ENCODE measurements around the gene ZNF814. TPM values are rescaled to one million over a fixed set of nuclear protein-coding genes. Genes with fewer than 3 reads are reported as not detected.
"Not testable (repeated sequence)": the region's sequence is repeated elsewhere in the genome, so short reads cannot be mapped to it uniquely, and the experiment has no call there.

The ZNF814 gene
- 19.4 and 20.1 TPM in 2 replicates for polyA plus RNA-seq (2014; cell fraction: cytosol; rRNA removed)
- 7.9 and 17.6 TPM in 2 replicates for polyA plus RNA-seq (2014; cell fraction: nucleus; rRNA removed)

- peak; percentile 92 for DNase-seq (ENCODE audit: low spot score)
Observed at GRCh38 chr19:57888560-57889231, at the start of gene ZNF814. TSS of gene ZNF814 (minus strand) at chr19:57889037. CDS start at chr19:57888802, 235 bp downstream.

DNA sequence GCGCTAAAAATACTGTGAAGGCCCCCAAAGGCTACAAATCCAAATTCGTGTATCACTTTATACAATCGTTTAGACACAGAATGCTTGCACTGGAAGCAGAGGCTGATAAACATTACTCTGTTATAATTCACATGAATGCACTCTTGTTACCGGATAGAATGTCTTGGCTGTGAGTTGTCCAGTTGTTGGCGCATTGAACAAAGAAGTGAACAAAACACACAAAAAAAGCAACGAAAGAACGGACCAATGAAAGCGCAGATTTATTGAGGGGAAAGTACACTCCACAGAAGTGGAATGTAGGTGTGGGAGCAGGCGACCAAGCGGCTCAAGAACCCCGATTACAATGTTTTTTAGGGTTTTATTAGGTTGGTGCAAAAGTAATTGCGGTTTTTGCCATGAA lies 46.9 kb upstream of the ZNF814 start:
- DNase-seq (ENCODE audit: low spot score), result no peak

DNA sequence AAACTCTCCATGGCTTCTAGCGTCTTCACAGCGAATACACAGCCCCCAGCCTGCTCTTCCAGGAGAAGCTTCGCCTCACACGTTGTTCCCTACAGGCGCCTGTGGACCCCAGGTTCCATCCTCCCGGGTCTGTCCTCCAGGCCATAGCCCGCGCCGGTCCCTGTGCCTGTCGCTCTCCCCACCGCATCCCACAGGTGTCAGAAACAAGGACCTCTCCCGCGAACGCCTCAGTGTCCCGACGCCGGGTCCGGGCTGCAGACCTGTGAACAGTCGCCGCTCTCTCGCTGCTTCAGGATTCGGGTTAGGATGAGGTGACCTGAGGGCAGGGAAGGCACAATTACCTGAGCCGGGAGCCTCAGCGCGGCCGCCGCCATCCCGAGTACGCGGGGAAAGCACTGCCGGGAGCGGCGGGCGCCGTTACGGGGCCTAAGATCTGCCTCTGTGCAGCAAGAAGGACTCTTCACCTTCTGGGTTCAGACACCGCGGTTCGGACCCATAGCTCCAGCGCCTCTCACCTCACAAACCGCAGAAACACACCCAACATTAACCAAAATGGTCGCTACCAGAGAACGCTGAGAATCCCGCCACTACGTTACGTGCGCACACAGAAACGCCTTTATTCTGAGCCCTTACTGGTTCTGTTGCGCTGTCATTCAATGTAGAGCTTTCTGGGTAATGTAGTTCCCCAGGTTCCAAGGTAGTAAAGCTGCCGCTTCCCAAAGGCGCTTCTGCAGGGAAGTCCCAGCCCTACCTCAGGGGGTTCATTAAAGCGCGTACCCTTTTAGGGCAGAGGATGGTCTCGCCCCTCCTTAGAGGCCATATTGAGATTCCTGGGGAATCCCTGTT lies 46.2 kb upstream of the ZNF814 start, which contains the start of gene ZNF418:
Gene ZNF418, minus strand, starts transcription at position 583 of the 846 bp plus-strand sequence. CDS start 1,580 bp downstream, outside the sequence.
- no peak for DNase-seq (ENCODE audit: low spot score)

DNA sequence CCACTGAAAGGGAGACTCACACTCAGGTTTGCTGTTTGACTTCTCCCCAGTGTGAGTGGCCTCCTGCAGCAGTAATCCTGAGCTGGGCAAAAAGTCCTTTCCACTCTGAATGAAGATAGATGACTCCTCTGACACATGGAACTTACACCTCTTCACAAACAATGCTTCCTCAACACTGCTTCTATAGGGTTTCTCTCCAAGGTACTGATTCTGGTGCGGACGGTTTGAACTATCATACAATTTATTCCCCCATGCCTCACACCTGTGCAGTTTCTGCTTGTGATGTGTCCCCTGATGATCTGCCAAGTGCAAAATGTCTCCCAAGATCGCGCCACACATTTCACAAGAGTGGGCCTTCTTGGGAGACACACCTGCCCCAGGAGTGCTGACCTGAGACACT lies 38.8 kb upstream of the ZNF814 start:
- DNase-seq (ENCODE audit: low spot score), result no peak

GRCh38 chr19:57916168-57916995 lies 27.5 kb upstream of the ZNF814 start, which contains the start of gene ZNF417:
TSS of gene ZNF417 (minus strand) at chr19:57916592. CDS start at chr19:57916411, 181 bp downstream.
- DNase-seq (ENCODE audit: low spot score), result peak; percentile 94

GRCh38 chr19:57914531-57914930 lies 25.7 kb upstream of the ZNF814 start:
- DNase-seq (ENCODE audit: low spot score), result no peak

DNA sequence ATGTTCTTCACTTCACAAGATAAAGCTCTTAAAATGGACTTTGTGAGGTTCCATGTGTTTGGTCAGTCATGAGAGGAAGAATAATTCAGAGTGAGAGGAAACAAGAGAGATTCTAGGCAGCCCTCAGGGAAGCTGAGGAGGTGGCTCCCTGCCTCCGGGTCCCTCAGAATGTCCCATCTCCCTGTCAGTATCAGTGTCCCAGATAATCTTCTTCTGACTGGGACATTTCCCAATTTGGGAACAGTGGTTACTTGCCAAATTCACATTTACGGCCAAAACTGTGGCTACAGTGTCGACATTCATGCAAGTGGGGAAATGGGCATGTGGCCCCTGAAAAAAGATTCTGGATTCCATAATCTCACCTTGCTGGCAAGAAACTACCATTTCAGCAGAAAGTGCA lies 18.6 kb upstream of the ZNF814 start:
- DNase-seq (ENCODE audit: low spot score), result no peak

GRCh38 chr19:57905258-57905657 lies 16.4 kb upstream of the ZNF814 start:
- no peak for DNase-seq (ENCODE audit: low spot score)

- DNase-seq (ENCODE audit: low spot score), result no peak
Observed at GRCh38 chr19:57903618-57904184, 14.9 kb upstream of the ZNF814 start.

DNA sequence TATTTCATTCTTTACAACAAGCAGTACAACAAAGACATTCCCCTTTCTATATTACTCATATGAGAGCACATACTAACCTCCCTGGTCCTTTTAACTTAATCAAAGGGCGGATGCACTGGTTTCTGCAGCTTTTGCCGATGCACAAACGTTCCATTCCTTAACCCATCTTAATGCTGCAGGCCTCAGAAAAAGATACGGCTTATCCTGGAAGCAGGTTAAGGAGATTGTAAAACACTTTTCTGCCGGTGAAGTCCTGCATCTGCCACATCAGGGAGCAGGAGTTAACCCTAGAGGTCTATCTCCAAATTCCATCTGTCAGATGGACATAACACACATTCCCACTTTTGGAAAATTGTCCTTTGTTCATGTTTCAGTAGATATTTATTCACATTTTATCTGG lies 11.5 kb upstream of the ZNF814 start:
- no peak for DNase-seq (ENCODE audit: low spot score)

GRCh38 chr19:57890706-57891105 lies 1.9 kb upstream of the ZNF814 start:
- DNase-seq (ENCODE audit: low spot score), result not testable (repeated sequence)

DNA sequence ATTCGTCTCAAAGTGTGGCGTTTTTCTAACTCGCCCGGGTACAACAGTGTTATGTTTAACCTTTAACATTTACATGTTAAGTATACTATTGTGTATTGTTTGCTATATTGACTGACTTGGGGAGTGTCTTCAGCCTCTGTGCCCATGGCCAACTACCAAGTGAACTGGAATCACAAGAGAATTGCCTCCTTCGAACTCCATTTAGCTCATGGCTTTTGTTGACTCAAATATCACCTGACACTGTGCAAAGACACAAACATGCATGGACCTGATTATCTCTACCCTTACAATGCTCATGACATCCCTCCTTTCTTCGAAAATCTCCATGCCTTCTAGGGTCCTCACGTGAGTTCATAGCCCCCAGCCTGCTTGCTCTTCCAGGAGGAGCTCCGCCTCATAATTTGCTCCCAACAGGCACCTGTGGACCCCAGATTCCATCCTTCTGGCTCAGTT lies 704 bp downstream of the ZNF814 start:
- peak; percentile 2 for DNase-seq (ENCODE audit: low spot score)

DNA sequence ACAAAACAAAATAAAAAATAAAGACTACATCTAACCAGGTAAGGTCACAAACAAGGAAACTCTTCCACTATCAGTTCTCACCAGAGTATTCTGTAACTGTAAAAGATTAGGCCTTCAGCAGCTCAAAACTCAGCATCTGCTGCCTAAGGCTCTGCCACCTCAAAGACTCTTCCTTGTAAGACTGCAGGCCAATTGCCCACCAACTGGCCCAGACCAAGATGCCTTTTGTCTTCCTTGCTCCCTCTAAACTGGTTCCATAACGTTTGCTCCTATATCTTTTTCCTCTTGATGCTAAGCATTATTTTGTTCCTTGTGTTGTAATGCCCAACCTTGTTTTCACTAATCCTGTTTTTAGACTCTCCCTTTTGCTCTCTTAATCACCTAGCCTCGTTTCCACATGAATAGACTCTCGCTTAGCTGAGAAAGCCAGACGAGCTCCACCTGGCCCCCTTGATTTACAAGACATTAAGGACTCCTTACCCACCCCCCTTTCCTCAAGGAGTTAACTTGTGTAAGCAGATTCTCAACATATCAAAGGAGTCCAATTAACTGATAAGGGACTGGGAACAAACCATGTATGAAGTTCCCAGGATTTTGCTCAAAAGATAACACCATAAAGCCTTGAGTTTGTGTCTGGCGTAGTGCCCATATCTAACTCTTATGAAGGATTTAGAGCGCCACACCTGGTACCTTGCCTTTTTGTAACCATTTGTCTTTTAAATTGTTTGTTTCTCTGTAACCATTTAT lies 1.5 kb downstream of the ZNF814 start:
- DNase-seq (ENCODE audit: low spot score), result no peak

DNA sequence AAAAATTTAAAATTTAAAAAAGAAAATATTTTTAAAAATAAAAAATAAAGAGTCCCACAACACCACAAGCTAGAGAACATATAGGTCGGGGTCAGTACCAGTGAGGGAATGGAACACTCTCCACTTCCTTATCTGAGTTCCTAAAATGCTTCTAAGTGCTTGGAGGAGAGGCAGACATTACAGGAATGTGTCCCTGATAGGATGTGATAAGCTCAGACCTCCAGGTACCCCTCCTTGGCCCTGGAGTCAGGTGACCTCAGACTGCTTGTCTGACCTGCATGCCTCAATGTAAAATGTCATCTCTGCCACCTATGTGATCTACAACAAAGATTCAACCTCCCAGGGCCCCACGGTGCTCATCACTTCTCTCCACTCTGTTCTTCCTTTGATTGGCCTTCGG lies 2.8 kb downstream of the ZNF814 start:
- no peak for DNase-seq (ENCODE audit: low spot score)

DNA sequence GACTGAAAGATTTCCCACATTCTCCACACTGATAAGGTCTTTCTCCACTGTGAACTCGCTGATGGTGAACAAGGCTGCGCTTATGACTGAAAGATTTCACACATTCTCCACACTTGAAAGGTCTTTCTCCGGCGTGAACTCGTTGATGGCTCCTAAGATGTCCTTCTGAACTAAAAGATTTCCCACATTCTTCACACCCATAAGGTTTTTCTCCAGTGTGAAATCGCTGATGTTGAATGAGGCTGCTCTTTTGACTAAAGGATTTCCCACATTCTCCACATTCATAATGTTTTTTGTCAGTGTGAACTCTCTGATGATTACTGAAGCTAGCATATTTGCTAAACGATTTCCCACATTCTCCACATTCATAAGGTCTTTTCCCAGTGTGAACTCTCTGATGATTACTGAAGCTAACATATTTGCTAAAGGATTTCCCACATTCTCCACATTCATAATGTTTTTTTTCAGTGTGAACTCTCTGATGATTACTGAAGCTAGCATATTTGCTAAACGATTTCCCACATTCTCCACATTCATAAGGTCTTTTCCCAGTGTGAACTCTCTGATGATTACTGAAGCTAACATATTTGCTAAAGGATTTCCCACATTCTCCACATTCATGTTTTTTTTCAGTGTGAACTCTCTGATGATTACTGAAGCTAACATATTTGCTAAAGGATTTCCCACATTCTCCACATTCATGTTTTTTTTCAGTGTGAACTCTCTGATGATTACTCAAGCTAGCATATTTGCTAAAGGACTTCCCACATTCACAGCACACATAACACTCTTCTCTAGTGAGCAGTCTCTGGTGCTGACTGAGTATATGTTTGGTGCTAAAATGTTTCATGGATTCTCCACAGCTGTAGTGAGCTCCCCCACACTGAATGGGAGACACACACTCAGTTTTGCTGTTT lies 14.7 kb downstream of the ZNF814 start:
- DNase-seq (ENCODE audit: low spot score), result not testable (repeated sequence)

GRCh38 chr19:57872450-57872849 lies 16.4 kb downstream of the ZNF814 start:
- no peak for DNase-seq (ENCODE audit: low spot score)

DNA sequence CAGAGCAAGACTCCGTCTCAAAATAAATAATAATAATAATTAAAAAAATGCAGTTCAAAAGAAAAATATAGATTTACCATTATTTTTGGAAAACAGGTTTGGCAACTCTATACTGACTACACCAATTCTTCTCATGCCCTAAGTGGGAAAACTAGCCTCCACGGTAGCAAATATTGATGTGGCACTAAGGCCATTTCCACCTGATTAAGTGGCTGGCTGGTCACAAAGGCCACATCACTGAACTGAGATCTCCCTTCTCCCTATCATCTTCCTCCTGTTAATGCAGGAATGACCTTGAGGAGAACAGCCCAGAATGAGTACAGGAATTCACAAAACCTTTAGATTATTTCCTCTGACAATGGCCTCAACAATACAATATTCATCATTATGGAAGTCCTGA lies 18.6 kb downstream of the ZNF814 start:
- no peak for DNase-seq (ENCODE audit: low spot score)

DNA sequence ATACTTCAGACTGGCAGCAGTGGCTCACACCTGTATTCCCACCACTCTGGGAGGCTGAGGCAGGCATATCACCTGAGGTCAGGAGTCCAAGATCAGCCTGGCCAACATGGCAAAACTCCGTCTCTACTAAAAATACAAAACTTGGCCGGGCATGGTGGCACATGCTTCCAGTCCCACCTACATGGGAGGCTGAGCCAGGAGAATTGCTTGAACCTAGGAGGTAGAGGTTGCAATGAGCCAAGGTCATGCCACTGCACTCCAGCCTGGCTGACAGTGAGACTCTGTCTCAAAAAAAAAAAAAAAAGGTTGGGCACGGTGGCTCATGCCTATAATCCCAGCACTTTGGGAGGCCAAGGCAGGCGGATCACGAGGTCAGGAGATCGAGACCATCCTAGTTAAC lies 19.2 kb downstream of the ZNF814 start:
- not testable (repeated sequence) for DNase-seq (ENCODE audit: low spot score)

- no peak for DNase-seq (ENCODE audit: low spot score)
Observed at GRCh38 chr19:57867868-57868492, 20.9 kb downstream of the ZNF814 start.
